Hematopoietic multipotent progenitor cell treated with erythropoietin and hydrocortisone succinate and interleukin-3 and kit ligand, for 8 days (in vitro differentiated cells): ENCODE results near the gene SPATA12.
A peak's percentile ranks its signal among the peaks of the same experiment; 100 is the strongest.
"Not testable (repeated sequence)": the region's sequence is repeated elsewhere in the genome, so short reads cannot be mapped to it uniquely, and the experiment has no call there.

Experiments used
- DNase-seq: peaks from one replicate; pipeline ENCODE4 v3.0.0-alpha.2; 2015

The SPATA12 gene

GRCh38 chr3:57053122-57053521, 7.3 kb upstream of the SPATA12 start:
- no peak for DNase-seq

- no peak for DNase-seq
Observed at GRCh38 chr3:57057351-57057750, 3.1 kb upstream of the SPATA12 start.

GRCh38 chr3:57059411-57059810, 1.1 kb upstream of the SPATA12 start:
- peak; percentile 49 for DNase-seq

- DNase-seq: no peak
Observed at GRCh38 chr3:57061556-57061955, 1.1 kb downstream of the SPATA12 start.

GRCh38 chr3:57062101-57062631, 1.7 kb downstream of the SPATA12 start:
- no peak for DNase-seq

- no peak for DNase-seq
Observed at GRCh38 chr3:57063032-57063431, 2.6 kb downstream of the SPATA12 start.

GRCh38 chr3:57064001-57064400, 3.5 kb downstream of the SPATA12 start:
- DNase-seq: no peak

GRCh38 chr3:57064572-57064971, 4.1 kb downstream of the SPATA12 start:
- DNase-seq: no peak

- DNase-seq: no peak
Observed at GRCh38 chr3:57065588-57065987, 5.1 kb downstream of the SPATA12 start.

GRCh38 chr3:57066471-57066870, 6.0 kb downstream of the SPATA12 start:
- no peak for DNase-seq

GRCh38 chr3:57068437-57069089, 8.1 kb downstream of the SPATA12 start:
- peak; percentile 55 for DNase-seq

- DNase-seq: no peak
Observed at GRCh38 chr3:57069503-57069902, 9.0 kb downstream of the SPATA12 start.

GRCh38 chr3:57073628-57074027, 13.2 kb downstream of the SPATA12 start:
- no peak for DNase-seq

GRCh38 chr3:57074135-57074534, 13.7 kb downstream of the SPATA12 start:
- no peak for DNase-seq

GRCh38 chr3:57076422-57076951, 16.0 kb downstream of the SPATA12 start:
- no peak for DNase-seq

- DNase-seq: no peak
Observed at GRCh38 chr3:57077630-57078343, 17.3 kb downstream of the SPATA12 start.

GRCh38 chr3:57078344-57078634, 17.8 kb downstream of the SPATA12 start:
- DNase-seq: peak; percentile 13

- no peak for DNase-seq
Observed at GRCh38 chr3:57078635-57079473, 18.4 kb downstream of the SPATA12 start.

- DNase-seq: no peak
Observed at GRCh38 chr3:57079474-57079831, 19.0 kb downstream of the SPATA12 start.

- DNase-seq: no peak
Observed at GRCh38 chr3:57080171-57080570, 19.7 kb downstream of the SPATA12 start.

GRCh38 chr3:57081173-57081572, 20.7 kb downstream of the SPATA12 start:
- DNase-seq: no peak

GRCh38 chr3:57082481-57082880, 22.0 kb downstream of the SPATA12 start:
- no peak for DNase-seq

GRCh38 chr3:57083266-57083995, 23.0 kb downstream of the SPATA12 start:
- DNase-seq: not testable (repeated sequence)
